HG03565 (cell line): ENCODE measurements around the gene ZNF827.
A peak's percentile ranks its signal among the peaks of the same experiment; 100 is the strongest.

ENCODE experiments used
- ATAC-seq: cut with Tn5 transposase; IDR thresholded peaks from one replicate; pipeline ENCODE4 v1.9.1; 2021; ENCODE audit warnings: mild to moderate bottlenecking, moderate library complexity; ENCODE audit not compliant: unreplicated experiment

ZNF827 gene

DNA sequence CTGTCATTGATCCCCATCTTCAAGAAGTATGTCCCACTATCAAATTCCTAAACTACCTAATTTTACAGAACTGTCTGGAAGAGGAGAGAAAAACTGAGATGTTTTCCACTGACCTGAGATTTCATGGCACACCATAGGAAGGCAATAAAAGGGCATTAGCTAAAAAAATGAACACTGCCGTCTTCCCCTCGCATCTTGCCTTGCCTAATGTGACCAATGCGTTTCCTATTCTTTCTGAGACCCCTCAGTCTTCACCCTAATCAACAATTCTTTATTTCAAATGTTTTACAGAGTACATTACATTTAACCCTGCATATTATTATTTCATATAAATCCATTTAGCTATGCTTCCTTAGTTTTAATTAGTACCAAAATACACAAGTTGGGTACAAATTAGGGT lies 43.6 kb downstream of the ZNF827 start:
- no peak for ATAC-seq

DNA sequence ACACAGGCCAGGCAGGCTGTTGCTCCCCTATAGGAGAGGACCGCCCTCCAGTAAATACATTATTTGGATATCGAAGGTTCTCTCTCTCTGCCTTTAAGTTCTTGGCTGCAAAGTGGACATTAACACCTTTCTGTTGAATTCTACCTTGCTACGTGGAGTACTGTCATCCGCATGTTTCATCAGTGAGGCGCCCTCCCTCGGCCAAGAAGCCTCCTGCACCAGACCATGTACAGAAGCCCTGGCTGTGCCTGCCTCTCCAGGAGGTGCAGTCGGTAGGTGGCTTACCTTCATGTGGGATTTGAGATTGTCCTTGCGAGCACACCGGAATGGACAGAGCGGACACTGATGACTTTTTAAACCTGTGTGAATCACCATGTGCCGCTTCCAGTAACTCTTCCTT lies 46.7 kb downstream of the ZNF827 start:
- ATAC-seq, result no peak

DNA sequence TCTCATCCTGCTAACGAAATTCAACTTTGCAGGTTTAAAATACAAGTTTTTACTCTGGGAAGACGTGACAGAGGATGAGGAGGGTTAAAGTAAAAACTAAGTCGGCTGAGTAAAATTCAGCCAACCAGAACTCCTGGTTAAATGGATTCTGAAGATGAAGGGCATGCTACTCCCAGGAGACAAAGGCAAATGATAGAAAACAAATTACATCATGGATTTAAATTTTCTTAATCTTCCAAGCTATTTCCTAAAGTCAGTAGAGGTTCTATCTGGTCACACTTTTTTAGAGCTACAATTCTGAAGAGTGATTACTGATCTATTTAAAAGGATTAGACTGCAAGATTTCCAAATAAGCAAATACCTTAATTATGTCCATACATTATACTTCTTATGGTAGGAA lies 47.9 kb downstream of the ZNF827 start:
- no peak for ATAC-seq

DNA sequence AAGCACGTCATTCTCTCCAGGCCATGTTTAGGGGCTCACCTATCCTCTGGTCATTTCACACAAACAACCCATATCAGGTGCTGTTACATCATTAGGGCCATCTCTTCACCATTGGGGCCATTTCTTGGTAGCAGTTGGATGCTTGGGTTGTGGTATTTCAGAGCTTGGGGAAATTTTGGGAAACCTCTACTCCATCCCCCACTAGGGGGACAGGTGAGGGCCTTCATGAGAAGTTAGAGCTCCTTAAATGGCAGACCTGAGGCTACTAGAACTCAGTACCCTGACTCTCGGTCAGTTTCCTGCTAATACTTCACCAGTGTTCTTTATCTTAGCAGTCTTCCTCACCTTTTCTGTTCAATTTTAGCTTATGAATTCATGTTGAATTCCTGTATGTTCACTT lies 50.2 kb downstream of the ZNF827 start:
- no peak for ATAC-seq

DNA sequence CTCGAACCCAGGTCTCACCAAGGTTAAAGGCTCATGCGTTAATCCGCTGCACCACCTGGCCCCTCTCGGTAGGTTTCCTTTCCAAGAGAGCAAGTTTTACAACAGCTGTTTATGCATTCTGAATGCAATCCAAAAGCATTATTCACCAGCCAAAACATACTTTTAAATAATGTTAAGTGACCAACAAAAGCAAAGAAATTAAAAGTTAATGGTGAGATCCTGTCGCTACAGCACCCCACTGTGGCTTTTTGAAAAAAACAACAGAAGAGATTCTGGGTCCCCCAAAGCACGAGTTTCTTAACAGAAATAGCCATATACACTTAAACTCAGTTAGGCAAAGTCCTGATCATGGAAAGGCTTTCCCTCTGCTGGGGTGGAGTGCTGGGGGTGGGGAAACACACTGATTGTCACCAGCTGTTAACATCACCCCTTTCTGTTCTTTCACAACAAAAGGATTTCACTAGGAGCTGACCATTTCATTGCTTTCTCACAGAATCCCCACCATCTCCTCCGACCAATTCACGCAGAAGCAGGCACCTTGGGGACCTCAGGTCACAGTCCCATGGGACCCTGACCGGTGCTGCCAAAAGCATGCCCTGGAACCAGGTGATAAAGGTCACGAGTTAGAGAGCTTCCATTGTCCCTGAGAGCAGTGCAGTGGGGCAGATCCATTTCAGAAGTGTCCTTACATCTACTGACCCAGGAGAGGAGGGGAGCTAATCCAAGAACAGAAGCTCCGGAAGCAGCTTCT lies 51.2 kb downstream of the ZNF827 start:
- ATAC-seq, result no peak

DNA sequence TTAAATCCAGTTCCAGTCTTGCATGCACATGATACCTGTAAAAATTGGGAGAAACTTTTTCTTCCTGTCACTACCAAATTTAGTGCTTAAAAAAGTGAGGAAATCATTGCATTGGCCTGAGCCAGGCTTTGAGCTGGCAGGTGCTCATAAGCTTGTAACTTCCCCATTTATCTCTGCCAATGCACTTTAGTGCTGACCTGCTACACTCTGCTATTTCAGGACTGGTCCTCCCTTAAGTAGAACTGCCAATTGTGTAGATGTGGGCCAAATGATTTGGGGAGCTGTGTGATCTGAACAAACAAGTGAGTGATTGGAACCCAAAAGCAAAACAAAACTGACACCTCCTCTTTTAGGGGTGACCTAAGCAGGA lies 51.8 kb downstream of the ZNF827 start:
- ATAC-seq, result no peak

DNA sequence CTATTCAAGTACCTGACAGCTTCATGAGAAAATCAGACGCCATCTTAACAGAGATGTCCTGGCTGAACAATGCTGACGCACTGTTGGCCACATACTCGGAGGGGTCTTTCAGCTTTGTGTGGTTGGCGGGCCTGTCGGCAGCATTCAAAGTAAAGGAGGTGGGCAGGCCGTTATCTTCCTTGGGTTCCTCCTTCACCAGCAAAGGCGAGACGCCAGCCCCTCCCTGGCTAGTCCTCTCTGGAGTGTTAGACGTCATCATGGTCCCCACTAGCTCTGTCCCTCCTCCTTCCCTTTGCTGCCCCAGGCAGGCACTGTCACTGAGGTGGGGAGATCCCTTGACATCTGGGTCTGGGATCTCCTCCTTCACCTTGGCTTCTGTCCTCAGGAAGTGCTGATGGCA lies 53.0 kb downstream of the ZNF827 start:
- ATAC-seq, result no peak

DNA sequence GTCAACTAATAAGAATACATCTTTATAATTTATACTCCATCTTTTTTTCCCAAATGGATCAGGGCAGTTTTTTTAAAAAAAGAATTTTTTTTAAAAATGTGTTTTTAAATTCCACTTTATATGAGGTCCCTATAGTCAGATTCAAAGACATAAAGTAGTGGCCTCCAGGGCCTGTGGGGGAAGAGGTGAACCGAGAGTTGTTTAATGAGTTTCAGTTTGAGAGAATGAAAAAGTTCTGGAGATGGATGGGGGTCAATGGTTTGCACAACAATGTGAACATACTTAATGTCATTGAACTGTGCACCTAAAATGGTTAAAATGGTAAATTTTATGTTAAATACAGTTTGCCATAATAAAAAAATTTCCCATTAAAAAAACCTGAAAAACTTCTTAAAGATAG lies 53.8 kb downstream of the ZNF827 start:
- ATAC-seq, result no peak

DNA sequence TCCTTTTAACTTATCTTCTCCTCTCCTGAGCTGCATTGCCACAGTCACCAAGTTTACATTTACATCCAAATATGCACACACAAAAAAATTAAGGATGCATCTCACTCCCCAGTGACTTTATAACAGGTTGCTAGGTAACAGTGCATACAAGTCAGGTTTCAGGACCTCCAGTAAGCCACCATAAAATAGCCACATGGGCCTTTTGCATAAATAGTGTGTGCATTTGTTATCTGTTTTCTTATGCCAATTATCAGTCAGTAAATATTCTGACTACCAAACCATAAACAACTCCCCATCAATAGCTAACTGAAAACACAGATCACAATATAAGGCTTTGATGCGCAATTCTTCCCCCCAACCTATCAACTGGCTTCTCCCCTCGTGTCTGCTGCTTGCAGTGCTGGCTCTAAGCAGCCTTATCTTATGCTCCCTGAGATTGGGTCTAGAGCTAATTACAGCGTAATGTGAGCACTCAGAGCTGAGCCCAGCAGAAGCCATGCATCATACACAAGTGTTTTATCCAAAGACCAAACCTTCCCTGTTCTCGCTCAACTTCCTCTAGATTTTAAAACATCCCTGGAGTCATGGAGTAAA lies 55.4 kb downstream of the ZNF827 start:
- ATAC-seq, result no peak

DNA sequence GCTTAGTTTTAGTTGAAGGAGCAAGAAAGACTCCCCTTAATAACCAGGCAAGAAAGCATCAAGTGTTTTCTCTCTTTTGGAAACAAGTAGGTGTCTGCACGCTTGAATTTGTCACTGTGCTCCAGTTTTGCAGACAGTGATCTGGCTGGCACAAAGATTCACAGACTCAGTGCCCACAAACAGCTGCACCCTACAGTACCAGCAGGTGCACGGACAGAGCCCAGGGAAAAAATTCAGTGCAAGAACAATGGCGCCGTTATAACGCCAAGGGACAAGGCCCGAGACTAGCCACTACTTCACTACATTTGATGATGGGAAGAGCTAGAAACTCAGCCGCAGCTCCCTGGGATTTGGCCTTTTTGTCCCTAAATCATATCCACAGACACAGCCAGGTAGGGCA lies 56.0 kb downstream of the ZNF827 start:
- ATAC-seq, result no peak

DNA sequence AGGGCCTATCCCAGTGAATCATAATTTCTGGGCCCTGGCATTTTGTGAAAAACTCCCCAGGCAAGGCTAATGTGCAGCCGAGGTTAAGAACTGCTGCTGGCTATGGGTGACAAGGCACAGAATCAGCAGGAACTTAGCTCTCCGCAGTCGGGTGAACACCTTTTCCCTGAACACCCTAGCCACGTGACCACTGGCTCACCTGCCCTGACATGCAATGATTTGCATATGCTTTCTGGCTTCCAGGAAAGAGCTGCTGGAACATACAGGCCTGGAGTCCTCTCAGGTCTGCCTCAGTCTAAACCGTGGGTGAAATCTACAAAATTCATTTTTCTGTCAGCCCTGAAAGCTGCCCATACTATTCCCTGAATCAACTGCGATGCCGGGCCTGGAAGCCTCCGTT lies 56.6 kb downstream of the ZNF827 start:
- peak; percentile 36 for ATAC-seq

DNA sequence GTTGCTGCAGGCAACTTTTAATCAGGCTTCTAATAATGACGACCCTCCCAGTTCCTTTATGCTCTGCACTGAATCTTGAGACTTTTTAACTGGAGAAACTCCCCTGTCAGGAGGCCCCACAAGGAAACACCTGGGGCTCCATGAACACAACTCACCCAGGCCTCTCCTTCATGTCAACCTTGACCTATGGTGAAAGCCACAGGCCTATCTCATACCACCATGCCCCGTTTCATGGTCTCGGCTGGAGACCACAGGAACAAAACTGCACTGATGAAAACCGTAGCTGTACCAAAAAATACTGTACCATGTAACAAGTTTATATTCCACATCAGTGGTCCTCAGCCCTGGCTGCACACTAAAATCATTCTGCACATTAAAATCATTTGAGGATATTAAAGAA lies 57.0 kb downstream of the ZNF827 start:
- ATAC-seq, result peak; percentile 48

DNA sequence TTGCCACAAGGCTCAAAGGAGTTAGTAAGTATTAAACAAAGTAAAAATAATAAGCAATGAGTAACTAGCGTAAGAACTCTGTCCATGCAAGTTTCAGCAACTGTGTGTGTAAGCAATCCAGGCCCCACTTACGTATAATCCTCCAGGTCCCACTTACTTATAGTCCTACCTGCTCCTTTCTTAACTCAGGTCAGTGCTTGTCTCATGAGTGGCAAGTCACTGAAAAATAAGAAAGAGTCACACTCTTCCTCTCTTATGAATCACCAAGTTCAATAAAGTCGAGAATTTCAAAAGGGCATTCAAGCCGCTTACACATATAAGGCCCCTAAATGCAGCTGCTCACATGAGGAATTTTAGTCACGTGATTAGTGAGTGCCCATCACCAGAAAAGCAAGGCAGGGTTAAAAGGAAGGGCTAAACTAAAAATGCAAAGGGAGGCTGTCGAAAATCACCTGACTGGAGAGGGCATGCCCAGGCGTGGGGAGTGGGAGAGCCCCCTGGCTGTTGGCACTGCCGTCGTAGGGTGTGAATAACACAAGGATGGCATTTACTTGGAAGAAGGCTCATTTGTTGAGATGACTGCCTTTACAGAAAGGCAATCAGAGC lies 58.2 kb downstream of the ZNF827 start:
- no peak for ATAC-seq

DNA sequence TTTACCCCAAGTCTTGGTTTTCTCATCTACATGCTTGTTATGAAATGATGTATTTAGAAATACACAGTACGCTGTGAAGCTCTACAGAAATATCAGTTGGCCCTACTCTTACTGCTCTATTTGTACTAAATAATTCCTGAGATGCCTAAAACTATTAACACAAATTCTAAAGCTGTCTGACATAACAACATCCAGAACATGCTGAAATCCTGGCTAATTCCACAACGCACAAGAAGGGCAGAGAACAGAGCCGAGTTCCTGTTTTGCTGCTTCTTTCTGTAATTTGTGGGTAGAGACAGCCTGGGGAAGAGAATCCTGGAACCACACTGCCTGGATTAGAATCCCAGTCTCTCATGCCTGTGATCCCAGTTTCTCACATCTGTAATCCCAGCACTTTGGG lies 59.0 kb downstream of the ZNF827 start:
- no peak for ATAC-seq

DNA sequence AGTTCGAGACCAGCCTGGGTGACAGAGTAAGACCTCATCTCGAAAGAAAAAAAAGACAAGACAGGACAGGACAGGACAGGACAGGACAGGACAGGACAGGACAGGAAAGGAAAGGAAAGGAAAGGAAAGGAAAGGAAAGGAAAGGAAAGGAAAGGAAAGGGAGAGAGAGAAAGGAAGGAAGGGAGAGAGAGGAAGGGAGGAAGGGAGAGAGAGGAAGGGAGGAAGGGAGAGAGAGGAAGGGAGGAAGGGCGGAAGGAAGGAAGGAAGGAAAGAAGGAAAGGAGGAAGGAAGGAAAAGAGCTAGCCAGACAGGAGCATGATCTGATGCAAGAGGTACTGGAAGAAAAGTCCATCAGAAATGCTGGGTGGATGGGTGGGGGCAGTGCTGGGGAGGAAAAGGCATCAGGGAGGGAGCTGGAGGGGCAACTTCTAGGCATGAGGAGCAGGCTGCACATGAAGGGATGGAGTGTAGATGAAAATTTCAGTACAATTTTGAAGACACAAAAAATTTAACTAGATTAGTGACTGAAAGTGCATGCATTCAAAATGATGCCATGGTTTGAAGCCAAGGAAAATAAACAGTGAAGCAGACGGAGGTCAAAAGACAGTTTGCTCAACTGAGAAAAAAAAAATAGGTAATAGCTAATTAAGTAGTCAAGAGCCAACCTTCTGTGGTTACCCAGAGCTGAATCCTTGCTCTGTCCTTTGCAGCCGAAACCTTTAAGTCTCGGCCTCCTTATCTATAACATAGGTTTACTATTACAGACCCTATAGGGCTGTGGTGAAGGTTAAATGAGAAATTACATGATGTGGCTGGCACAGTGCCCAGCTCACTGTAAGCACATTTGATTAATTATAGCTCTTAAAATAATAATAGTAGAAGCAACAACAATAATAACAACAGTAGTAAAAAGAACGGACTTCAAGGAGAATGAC lies 59.9 kb downstream of the ZNF827 start:
- no peak for ATAC-seq

DNA sequence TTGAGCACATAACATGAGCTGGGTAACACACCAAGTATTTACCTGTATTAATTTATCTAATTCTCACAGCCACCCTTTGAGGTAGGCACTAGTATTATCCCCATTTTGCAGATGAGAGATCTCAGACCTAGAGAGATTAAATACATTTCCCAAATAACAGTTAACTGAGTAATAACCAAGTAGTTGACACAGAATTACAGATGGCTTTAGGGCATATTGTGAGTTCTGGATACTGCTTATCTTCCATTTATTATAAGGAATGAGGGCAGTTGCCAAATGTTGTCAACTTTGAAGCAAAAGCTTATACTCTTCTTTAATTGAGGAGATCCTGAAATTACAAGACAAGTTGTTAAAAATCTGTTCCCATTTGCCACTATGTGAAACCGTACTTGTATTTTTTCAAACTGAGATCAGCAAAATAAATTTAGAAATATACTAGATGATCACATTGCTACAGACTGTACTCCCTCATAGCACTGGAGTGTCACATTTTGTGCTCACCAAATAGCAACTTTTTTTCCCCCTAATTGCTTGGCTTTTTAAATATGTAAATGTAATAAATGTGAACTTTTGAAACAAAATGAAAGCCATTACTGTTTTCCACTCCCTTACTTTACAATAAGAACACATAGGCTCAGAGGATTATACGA lies 62.0 kb downstream of the ZNF827 start:
- no peak for ATAC-seq

DNA sequence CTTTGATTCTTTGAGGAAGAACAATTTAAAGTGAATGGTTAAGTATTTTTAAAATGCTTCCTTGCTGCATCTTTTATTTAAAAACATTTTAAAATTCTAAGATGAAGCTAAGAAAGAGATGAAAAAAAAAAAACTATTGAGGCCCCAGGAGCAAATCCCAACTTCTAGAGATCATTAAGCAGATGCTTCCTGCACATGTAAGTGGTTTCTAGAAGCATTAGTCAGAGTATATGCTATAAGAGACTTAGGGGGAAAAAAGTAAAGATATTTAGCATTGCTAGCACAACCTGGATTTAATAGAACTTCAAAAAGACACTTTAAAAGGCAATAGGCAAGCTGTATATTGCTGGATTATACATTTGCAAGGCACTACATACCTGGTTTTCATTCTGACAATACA lies 64.7 kb downstream of the ZNF827 start:
- ATAC-seq, result no peak

DNA sequence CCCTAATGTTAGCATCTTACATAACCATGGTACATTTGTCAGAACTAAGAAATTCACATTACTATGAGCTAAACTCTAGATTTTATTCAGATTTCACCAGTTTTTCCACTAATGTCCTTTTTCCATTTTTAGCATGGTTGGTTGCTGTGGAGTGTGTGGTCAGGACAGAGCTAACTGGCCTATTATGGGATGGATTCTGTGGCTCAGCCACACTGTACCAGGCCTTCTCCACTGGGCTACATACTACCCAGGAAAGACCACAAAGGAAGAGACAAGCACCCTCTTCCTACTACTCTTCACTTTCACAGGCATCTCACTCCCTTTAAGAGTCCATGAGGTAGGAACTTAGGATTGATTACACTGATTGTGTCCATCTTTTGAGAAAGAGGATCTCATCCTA lies 67.4 kb downstream of the ZNF827 start:
- ATAC-seq, result no peak

DNA sequence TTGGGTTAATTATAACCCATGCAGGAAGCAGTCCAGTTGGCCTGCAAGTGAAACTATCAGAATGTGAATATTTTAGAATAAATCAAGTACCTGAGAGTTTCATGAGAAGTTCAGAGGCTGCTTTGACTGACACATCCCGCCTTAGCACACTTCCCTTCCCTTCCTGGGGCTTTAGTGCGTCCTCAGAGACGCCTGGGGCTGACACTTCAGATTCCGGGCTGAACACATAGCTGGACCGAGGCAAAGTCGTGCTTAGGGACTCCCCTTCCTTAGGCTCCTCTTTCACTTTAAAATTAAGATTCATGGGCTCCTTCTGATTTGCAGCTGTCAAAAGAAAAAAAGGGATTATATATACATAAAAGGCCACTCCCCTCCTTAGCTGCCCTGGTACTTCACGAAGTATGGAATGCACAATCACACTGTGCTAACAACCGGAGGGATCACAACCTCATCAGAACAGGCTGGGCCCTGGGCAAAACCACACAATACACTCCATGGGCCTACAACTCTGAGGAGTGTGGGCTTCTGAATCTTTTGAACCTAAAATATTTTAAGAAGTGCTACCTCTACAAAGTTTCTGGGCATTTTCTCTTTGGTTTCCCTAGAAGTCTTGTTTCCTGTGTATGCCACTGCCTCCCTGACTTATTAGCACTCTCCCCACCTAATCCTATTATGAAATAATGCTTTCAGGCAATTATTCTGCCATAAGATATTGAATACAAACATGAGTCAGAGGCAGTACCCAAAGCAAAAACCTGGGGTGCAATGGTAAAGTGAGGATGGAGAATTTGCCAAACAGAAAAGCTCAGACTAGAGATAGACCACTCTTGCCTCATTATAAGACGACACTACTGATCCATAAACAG lies 68.2 kb downstream of the ZNF827 start:
- peak; percentile 22 for ATAC-seq
